Measurements from ENCODE around the gene ZNF793. TPM values are rescaled to one million over a fixed set of nuclear protein-coding genes. Genes with fewer than 3 reads are reported as not detected.
A peak's percentile ranks its signal among the peaks of the same experiment; 100 is the strongest.

Gene ZNF793
- total RNA-seq (2014; rRNA removed; shearing (Covaris generic)) = 0.24 and 0.49 TPM in 2 replicates

- DNase-seq (ENCODE audit: low read depth) = peak; percentile 56
Observed at GRCh38 chr19:37506387-37507166, at the start of gene ZNF793. Gene ZNF793 (plus strand): TSS chr19:37506939. CDS start chr19:37523440, 16,501 bp downstream.

DNA sequence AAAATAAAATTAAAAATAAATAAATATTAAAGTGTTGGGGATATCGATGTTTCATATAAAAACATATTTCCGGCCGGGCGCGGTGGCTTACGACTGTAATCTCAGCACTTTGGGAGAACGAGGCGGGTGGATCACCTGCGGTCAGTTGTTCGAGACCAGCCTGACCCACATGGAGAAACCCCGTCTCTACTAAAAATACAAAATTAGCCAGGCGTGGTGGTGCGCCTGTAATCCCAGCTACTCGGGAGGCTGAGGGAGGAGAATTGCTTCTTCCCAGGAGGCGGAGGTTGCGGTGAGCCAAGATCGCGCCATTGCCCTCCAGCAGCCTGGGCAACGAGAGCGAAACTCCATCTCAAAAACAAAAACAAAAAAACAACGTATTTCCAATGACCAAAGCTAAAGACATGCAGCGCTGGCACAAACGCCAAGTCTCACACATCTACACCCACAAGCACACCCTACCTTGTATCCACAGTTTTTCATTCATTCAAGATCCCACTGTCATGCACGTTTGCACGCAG is 40.4 kb upstream of the ZNF793 start:
- DNase-seq (ENCODE audit: low read depth) = no peak

DNA sequence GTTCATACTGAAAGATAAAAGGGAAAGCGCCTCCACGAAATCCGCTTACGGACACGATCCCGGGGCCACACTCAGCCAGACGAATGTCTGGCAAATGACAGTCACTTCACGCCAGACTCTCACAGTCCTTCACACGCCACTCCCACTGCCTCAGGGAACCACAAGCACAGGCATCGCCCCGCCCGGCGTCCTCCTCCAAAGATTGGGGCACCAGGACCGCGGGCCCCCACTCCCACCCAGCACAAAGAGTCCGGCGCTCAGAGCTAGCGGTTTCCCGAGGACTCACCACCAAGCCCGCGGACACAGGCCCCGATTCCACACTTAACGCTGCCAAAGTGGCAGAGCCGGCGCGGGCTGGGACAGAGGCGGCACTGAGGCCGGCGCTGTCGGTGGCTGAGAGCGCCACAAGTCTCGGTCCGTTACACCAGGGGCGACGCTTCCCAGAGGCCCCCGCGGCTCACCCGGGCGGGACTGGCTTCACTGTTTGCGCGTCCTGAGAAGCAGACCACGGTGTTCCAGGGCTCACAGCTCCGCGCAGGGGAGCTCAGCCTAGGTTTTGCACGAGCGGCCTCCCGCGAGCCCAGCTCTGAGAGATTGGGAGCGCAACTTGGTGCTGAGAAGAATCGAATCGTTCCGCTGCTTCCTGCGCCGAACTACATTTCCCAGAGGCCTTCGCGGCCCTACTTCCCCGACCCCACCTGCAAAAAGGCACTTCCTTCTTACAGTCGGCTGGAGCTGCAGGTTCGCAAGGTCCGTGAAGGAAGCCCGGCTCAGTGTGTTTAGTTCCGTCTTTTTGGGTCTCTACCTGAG is 39.7 kb upstream of the ZNF793 start, which contains the start of gene ZNF569:
Gene ZNF569, minus strand, starts transcription at position 647 of the 810 bp plus-strand sequence. CDS start 22,523 bp downstream, outside the sequence.
- DNase-seq (ENCODE audit: low read depth) = peak; percentile 95

DNA sequence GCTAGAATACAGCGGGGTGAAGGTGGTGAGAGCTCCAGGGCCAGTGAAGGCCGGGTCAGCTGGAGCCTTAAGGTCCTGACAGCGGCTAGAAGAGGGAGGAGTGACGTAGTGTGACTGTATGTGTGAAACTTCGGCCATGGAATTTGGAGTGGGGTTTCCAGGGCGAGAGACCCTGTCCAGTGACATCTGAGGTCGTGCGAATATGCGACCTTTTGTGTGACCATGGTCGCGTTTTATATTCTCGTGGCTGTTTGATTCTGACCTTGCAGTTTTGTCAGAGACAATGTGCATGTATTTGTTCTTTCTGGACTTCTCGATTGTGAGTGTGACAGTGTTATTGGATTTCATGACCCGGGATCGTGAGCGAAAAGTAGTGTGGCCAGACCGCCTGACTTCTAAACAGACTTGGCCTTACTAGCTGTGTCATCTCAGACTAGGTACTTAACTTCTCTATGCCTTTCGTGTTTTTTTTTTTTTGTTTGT is 39.1 kb upstream of the ZNF793 start:
- no peak for DNase-seq (ENCODE audit: low read depth)

GRCh38 chr19:37468961-37469777 is 37.6 kb upstream of the ZNF793 start, which contains the start of gene ZNF570:
Gene ZNF570 (plus strand): TSS chr19:37469356. CDS start chr19:37470355, 999 bp downstream.
- DNase-seq (ENCODE audit: low read depth) = peak; percentile 91

DNA sequence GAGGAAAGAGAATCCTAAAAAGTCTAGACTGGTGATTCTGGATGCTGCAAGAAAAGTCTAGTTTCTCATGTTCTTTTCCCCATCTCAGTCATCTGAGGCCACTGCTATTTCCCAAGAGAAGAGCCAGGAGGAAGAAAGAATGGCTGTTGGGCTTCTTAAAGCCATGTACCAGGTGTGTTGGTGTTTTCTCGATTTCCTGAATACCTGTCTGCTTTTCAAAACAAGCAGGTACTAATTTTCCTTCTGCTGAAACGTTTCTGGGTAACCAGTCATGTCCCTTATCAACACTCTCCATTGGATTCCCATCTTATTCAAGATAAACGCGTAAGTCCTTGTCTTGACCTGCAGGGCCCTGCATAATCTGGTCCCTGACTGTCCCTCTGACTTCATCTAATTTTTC is 36.5 kb upstream of the ZNF793 start:
- DNase-seq (ENCODE audit: low read depth) = no peak

- DNase-seq (ENCODE audit: low read depth) = no peak
Observed at GRCh38 chr19:37472165-37472564, 34.6 kb upstream of the ZNF793 start.

DNA sequence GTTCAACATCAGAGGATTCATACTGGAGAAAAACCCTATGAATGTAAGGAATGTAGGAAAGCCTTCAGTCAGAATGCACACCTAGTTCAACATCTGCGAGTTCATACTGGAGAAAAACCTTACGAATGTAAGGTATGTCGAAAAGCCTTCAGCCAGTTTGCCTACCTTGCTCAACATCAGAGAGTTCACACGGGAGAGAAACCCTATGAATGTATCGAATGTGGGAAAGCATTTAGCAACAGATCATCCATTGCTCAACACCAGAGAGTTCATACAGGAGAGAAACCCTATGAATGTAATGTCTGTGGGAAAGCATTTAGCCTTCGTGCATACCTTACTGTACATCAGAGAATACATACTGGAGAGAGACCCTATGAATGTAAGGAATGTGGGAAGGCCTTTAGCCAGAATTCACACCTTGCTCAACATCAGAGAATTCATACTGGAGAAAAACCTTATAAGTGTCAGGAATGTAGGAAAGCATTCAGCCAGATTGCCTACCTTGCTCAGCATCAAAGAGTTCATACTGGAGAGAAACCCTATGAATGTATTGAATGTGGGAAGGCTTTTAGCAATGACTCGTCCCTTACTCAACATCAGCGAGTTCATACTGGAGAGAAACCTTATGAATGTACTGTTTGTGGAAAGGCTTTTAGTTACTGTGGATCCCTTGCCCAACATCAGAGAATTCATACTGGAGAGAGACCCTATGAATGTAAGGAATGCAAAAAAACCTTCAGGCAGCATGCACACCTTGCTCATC is 22.2 kb upstream of the ZNF793 start:
- peak; percentile 15 for DNase-seq (ENCODE audit: low read depth)

DNA sequence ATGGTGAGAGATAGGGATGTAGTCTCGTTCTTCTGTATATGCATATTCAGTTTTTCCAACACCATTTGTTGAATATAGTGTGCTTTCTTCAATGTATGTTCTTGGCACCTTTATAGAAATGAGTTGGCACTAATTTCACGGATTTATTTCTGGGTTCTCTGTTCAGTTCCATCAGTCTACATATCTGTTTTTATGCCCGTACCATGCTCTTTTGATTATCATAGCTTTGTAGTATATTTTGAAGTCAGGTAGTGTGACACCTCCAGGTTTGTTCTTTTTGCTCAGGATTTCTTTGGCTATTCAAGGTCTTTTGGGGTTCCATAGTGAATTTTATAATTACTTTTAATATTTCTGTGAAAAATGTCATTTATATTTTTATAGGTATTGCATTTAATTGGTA is 14.5 kb upstream of the ZNF793 start:
- DNase-seq (ENCODE audit: low read depth) = no peak

- DNase-seq (ENCODE audit: low read depth) = no peak
Observed at GRCh38 chr19:37505958-37506386, 767 bp upstream of the ZNF793 start.

DNA sequence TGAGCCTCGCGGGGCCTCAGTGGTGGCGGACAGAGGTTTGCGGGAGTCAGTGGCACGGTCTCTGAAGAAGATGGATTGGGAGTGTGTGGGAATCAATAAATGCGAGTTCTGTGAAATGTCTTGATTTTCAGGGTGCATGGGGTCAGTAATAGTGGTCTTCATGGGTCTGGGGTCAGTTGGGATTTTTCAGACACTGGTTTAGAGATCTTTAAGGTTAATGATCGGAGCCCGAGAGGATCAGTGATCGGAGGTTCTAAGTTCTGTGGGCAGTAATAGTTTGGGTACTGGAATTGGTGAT is 377 bp downstream of the ZNF793 start:
- DNase-seq (ENCODE audit: low read depth) = no peak

DNA sequence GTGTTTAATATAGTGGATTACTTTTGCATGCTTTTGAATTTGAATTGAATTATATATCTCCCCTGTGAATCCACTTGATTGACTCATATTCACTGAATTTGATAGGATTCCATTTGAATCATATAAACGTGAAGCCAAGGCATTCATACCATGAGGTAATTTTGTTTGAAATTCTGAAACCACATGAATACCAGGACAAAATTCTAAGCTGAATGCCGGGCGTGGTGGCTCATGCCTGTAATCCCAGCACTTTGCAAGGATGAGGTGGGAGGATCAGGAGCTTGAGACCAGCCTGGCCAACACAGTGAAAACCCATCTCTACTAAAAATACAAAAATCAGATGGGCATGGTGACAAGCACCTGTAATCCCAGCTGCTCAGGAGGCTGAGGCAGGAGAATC is 4.4 kb downstream of the ZNF793 start:
- no peak for DNase-seq (ENCODE audit: low read depth)

GRCh38 chr19:37511821-37512220 is 5.1 kb downstream of the ZNF793 start:
- DNase-seq (ENCODE audit: low read depth) = no peak

DNA sequence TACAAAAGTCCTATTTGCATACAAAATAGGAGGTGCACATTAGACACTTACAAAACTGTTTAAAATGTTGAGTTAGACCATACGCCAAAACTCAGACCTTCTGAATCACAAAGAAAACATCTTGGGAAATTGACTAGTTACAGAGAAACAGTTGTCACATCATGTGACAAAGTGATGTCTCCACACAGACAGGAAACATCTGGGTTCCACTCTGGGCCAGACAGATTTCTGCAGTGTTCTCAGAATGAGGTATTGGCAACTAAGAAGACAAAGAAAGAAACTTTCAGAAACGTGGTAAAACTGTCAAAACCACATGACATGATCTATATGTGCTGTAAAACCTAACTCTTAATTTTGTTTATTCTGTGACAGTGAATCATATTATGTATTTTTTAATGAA is 6.7 kb downstream of the ZNF793 start:
- DNase-seq (ENCODE audit: low read depth) = no peak

- peak; percentile 78 for DNase-seq (ENCODE audit: low read depth)
Observed at GRCh38 chr19:37519890-37520289, 13.2 kb downstream of the ZNF793 start.

DNA sequence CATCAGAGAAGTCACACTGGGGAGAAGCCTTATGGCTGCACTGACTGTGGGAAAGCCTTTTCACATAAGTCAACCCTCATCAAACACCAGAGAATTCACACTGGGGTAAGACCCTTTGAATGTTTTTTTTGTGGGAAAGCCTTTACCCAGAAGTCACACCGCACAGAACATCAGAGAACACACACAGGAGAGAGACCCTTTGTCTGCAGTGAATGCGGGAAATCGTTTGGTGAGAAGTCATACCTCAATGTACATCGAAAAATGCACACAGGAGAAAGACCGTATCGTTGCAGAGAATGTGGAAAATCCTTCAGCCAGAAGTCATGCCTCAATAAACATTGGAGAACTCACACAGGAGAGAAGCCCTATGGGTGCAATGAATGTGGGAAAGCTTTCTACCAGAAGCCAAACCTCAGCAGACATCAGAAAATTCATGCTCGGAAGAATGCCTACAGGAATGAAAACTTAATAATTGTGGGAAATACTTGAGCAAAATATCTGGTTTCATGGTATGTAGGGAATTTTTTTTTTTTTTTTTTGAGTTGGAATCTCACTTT is 30.7 kb downstream of the ZNF793 start:
- DNase-seq (ENCODE audit: low read depth) = no peak

GRCh38 chr19:37551129-37551993 is 44.6 kb downstream of the ZNF793 start:
- DNase-seq (ENCODE audit: low read depth) = peak; percentile 68

- DNase-seq (ENCODE audit: low read depth) = no peak
Observed at GRCh38 chr19:37563518-37563917, 56.8 kb downstream of the ZNF793 start.

- DNase-seq (ENCODE audit: low read depth) = no peak
Observed at GRCh38 chr19:37564624-37565369, 58.1 kb downstream of the ZNF793 start.

Measured in RPMI7951 (cell line).